Posterior cingulate gyrus (tissue), 11 donors: ENCODE results near the gene CPOX.

ENCODE experiments used
- DNase-seq, 10 donors: peaks; one replicate each; pipeline versions ENCODE4 v3.0.0 to v3.0.0-alpha.2; 2020 to 2021; ENCODE audit warnings: mixed read lengths in 3 of 10
- intact Hi-C: fragments of 100-400 bp; cut with DNase I; formaldehyde crosslinking; loops from one replicate; pipeline ENCODE4 v1.15.1; 2023

CPOX gene

DNA sequence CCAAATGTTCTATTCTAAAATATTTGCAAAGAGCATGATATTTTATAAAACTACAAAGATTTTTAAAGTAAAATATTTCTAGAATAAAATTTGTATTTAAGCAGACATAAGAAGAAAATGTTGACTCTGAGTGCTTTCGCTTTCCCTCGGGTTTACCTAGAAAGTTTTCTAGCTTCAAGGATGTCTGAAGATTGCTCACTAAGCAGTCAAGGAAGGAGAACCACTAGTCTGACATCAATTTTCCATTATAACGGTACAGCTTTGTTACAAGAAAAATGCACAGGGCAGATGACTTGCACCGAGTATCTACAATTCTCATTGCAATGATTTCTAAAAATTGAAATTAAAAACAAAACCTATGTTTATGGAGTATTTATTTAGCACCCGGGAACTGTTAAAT is 47.5 kb downstream of the CPOX start:
- intact Hi-C loops, result no loop called here
- DNase-seq, result no peak

DNA sequence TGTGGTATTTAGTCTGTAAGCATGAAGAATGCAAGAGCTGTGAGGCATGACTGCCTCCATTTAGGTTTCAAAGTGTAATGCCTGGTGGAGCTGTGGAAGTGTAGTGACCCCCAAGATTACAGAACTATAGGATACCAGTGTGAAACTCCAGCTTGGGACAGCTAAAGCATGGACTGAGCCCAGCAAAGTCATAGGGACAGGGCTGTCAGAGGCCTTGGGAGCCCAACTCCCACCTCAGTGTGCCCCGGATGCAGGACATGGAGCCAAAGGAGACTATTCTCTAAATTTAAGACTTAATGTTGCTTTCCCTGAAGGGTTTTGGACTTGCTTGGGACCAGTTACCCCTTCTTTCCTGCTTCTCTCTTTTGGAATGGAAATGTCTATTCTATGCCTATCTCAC is 50.8 kb downstream of the CPOX start:
- no peak for DNase-seq
- intact Hi-C loops, result no loop called here

- intact Hi-C loops, result no loop called here
- no peak for DNase-seq
Measured at GRCh38 chr3:98541695-98542094, 51.7 kb downstream of the CPOX start.

- intact Hi-C loops, result no loop called here
- DNase-seq, result no peak
Measured at GRCh38 chr3:98540346-98540745, 53.1 kb downstream of the CPOX start.

- DNase-seq, result no peak
- intact Hi-C loops, result no loop called here
Measured at GRCh38 chr3:98536456-98537017, 56.9 kb downstream of the CPOX start.

DNA sequence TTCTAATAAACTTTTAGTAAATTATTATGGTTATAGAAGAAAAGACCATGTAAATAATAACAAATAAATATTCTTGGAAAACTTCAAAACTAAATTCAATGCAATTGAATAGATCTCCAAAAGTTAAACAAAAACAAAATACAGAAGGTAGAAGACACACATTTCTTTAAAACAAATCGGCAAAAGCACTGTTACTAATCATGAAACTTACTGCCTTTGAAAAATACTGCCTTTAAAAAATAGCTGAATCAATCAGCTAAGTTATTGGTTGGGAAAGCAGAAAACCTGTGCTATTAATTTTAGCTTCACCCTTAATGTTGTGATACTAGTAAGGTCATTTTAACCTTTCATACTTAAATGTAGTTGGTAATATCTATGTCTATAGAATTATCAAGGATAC is 58.7 kb downstream of the CPOX start:
- DNase-seq, result no peak
- intact Hi-C loops, result no loop called here

- DNase-seq, result no peak
- intact Hi-C loops, result no loop called here
Measured at GRCh38 chr3:98534168-98534567, 59.2 kb downstream of the CPOX start.

GRCh38 chr3:98532709-98533571 is 60.5 kb downstream of the CPOX start:
- intact Hi-C loops, result no loop called here
- no peak for DNase-seq

GRCh38 chr3:98532275-98532637 is 61.2 kb downstream of the CPOX start:
- intact Hi-C loops, result no loop called here
- no peak for DNase-seq

GRCh38 chr3:98531622-98532274 is 61.7 kb downstream of the CPOX start, which contains the start of gene GPR15:
Gene GPR15, plus strand, starts transcription at chr3:98531978. Its CDS starts 56 bp downstream, at chr3:98532034.
- intact Hi-C loops, result no loop called here
- DNase-seq, result no peak

- intact Hi-C loops, result no loop called here
- DNase-seq, result no peak
Measured at GRCh38 chr3:98530676-98531075, 62.7 kb downstream of the CPOX start.

DNA sequence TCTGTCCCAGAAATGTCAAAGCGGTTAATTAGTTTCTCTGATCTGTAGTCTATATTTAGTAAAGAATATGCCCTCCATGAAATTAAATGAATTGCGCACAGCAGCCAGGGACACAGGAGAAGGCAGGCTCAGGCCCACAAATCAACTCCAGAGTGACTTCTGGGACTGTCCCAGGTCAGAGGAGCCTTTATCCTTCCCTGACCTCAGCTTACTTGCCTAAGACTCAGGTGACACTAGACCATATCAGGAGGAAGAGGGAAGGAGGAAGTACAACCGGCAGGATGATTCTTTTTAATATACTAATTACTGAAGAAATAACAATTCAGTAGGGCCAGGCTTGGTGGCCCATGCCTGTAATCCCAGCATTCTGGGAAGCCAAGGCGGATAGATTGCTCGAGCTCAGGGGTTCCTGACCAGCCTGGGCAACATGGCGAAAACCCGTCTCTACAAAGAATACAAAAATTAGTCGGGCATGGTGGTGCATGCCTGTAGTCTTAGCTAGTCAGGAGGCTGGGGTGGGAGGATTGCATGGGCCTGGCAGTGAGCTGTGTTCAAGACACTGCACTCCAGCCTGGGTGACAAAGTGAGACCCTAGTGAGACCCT is 63.5 kb downstream of the CPOX start:
- no peak for DNase-seq
- intact Hi-C loops, result no loop called here
